A549 (cell line): ENCODE measurements around the gene CELA3B. TPM values are rescaled to one million over a fixed set of nuclear protein-coding genes. Genes with fewer than 3 reads are reported as not detected.
"Not testable (repeated sequence)": the region's sequence is repeated elsewhere in the genome, so short reads cannot be mapped to it uniquely, and the experiment has no call there.

Experiments used
- ATAC-seq, 2 experiments: fragments of 200-7000 bp in 1 of 2; fragments of >200 bp in 1 of 2; cut with Nextera tagmentation in 1 of 2; cut with Tn5 transposase in 1 of 2; 3 replicates each; pipeline versions ENCODE4 v1.8.0 to v1.9.1; 2018 to 2020; ENCODE audit warnings: mild to moderate bottlenecking in 1 of 2, moderate library complexity in 1 of 2
- CTCF ChIA-PET: fragments of 300-600 bp; sonication (Branson Sonifier 250); formaldehyde crosslinking; extraction: SDS; loops from one replicate; lab custom pipeline; 2021; ENCODE audit warnings: antibody characterized with exemption, inconsistent platforms; lab: Yijun Ruan, JAX
- POLR2A ChIA-PET: fragments of 350-600 bp; formaldehyde crosslinking; extraction: SDS; loops from one replicate; lab custom pipeline; 2021; ENCODE audit warnings: antibody characterized with exemption, inconsistent platforms; lab: Yijun Ruan, JAX
- DNase-seq, 2 experiments: peaks; one replicate each; pipeline versions ENCODE4 v3.0.0 to v3.0.0-alpha.2; 2011 to 2016; ENCODE audit warnings: low read depth in 1 of 2, low spot score in 1 of 2
- FAIRE-seq: peaks from 2 replicates; lab custom pipeline; 2011; peaks lifted over from hg19 to GRCh38; lab: Jason Lieb, UNC
- H3K27ac ChIP-seq, 2 experiments: fragments of >200 bp; sonication (Bioruptor Twin); formaldehyde crosslinking; 3 replicates each; pipeline ENCODE4 v1.5.1; 2016 to 2017
- H3K4me1 ChIP-seq: fragments of >200 bp; sonication (Bioruptor Twin); formaldehyde crosslinking; 3 replicates; pipeline ENCODE4 v1.6.1; 2016
- H3K4me2 ChIP-seq: fragments of >200 bp; sonication (Bioruptor Twin); formaldehyde crosslinking; 3 replicates; pipeline ENCODE4 v1.6.1; 2016
- H3K4me3 ChIP-seq: fragments of >200 bp; sonication (Bioruptor Twin); formaldehyde crosslinking; 3 replicates; pipeline ENCODE4 v1.5.1; 2016
- H3K9me3 ChIP-seq: fragments of >200 bp; sonication (Bioruptor Twin); formaldehyde crosslinking; 3 replicates; pipeline ENCODE4 v1.6.1; 2016
- CBX2 ChIP-seq: fragments of 200-600 bp; sonication (generic); IDR thresholded peaks from 2 replicates; pipeline ENCODE4 v1.6.1; 2016; ENCODE audit warnings: low read depth, mild to moderate bottlenecking, borderline replicate concordance
- EHF ChIP-seq: fragments of 250-450 bp; sonication (Bioruptor Pico); IDR thresholded peaks from 2 replicates; pipeline ENCODE4 v1.5.0; 2020; ENCODE audit warnings: mild to moderate bottlenecking
- ELK1 ChIP-seq: fragments of 150-350 bp; IDR thresholded peaks from 2 replicates; pipeline ENCODE4 v1.6.1; 2014; ENCODE audit warnings: low read depth, mild to moderate bottlenecking, low read length
- JUN ChIP-seq, 2 experiments: fragments of >200 bp; sonication (Bioruptor Twin); formaldehyde crosslinking; IDR thresholded peaks; 2 replicates in 1 of 2; 3 replicates in 1 of 2; pipeline ENCODE4 v1.6.1; 2016 to 2017
- MAFK ChIP-seq: fragments of 450-650 bp; IDR thresholded peaks from 2 replicates; pipeline ENCODE4 v1.6.1; 2014; ENCODE audit not compliant: partially characterized antibody
- POLR2A ChIP-seq: IDR thresholded peaks from 2 replicates; pipeline ENCODE4 v1.6.1; 2012; ENCODE audit warnings: mild to moderate bottlenecking, low read length
- RCOR1 ChIP-seq: fragments of 150-350 bp; IDR thresholded peaks from 2 replicates; pipeline ENCODE4 v1.6.1; 2014; ENCODE audit warnings: antibody characterized with exemption, low read length, low read depth
- REST ChIP-seq: fragments of 200-600 bp; sonication (generic); IDR thresholded peaks from 2 replicates; pipeline ENCODE4 v1.6.1; 2016; ENCODE audit warnings: antibody characterized with exemption, mild to moderate bottlenecking, moderate library complexity
- RFX5 ChIP-seq: fragments of 450-650 bp; IDR thresholded peaks from 2 replicates; pipeline ENCODE4 v1.7.1; 2014; ENCODE audit warnings: antibody characterized with exemption, mild to moderate bottlenecking, moderate library complexity
- ZNF302 ChIP-seq: fragments of 250-450 bp; sonication (Bioruptor Pico); IDR thresholded peaks from 2 replicates; pipeline ENCODE4 v1.9.0; 2021; ENCODE audit warnings: inconsistent platforms, mild to moderate bottlenecking, moderate library complexity
- WGBS: methylation state at CpG from one replicate; pipeline ENCODE4 v1.1.6; 2017; ENCODE audit errors: missing lambda C conversion rate; 5-methylcytosine and 5-hydroxymethylcytosine counted together
- polyA plus RNA-seq, 4 experiments: library from polyadenylated mRNA; depleted of rRNA in 3 of 4; stranded (reverse); fragments of >200 nt; fragmentation: RNase III in 1 of 4; extraction: RNeasy Plus Mini Kit Qiagen cat#74134 plus additional on column Dnase treatment in 1 of 4; gene quantifications; 2 replicates in 3 of 4; 3 replicates in 1 of 4; pipeline ENCODE4 v1.2.3, GENCODE V29; 2011 to 2017

The CELA3B gene
- polyA plus RNA-seq, 2 of the 4 experiments (the other 2 are of a cell fraction): not detected

GRCh38 chr1:21997891-21998623 is 21.2 kb downstream of the CELA3B start:
- FAIRE-seq, H3K4me3 ChIP-seq, POLR2A ChIA-PET, H3K4me1 ChIP-seq, H3K9me3 ChIP-seq: not testable (repeated sequence)
- DNase-seq: peak in 1 of 2 experiments; percentile 11
- Histone ChIP-seq H3K4me2 (peak overlapping the region; percentile 45; the same call in 2 of the 3 replicates), H3K27ac (peak overlapping the region in 1 of 2 experiments; percentile 26; a peak in 1 of 6 replicates)
- peak in 1 of 2 experiments; percentile 54; a peak in 3 of 6 replicates for ATAC-seq
- WGBS: 47% methylated on average over 7 of the region's 9 CpGs
- CTCF ChIA-PET: interaction anchor here (0.6 kb wide), 2 partner anchors 238 to 419 kb away, joined by 4 to 5 read pairs; no protein-coding TSS in a partner anchor

DNA sequence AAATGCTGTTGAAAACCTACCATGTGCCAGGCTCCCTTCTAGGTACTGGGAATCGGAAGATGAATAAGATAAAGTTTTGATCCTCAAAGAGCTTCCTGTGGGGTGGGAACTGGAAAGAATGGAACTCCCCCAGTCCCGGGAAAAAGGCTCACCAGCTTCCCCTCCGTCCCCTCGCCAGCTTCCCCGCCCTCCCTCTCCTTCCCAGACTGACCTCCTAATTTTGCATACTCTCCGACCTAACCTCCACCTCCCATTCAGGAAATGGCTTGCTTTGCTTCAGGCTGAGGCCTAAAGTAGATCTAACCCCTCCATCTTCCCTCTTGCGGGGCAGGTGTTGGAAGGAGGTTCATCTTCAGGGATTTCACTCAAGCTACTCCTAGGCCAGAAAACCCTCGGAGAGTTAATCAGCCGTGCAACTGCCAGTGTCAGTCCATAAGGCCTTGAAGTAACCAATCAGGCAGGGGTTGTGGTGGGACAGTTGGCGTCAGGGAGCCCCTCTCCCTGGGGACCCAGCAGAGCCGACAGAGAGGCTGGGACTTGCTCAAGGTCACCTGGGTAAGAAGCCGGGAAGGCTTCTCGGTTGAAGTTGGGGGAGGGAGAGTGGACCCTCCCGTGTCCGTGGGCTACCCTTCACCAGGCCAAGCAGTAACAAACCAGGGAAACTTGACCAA is 21.9 kb downstream of the CELA3B start:
- FAIRE-seq, H3K4me2 ChIP-seq, ATAC-seq, POLR2A ChIA-PET, H3K27ac ChIP-seq, CTCF ChIA-PET, H3K9me3 ChIP-seq, H3K4me1 ChIP-seq, H3K4me3 ChIP-seq, DNase-seq: not testable (repeated sequence)
- WGBS: 84% methylated on average over 10 of the region's 15 CpGs

GRCh38 chr1:21999645-22000044 is 22.8 kb downstream of the CELA3B start:
- H3K4me3 ChIP-seq, DNase-seq, CTCF ChIA-PET, H3K4me2 ChIP-seq, ATAC-seq, FAIRE-seq, H3K9me3 ChIP-seq, POLR2A ChIA-PET, H3K4me1 ChIP-seq, H3K27ac ChIP-seq: not testable (repeated sequence)
- 100% methylated on average over 3 of the region's 7 CpGs for WGBS

DNA sequence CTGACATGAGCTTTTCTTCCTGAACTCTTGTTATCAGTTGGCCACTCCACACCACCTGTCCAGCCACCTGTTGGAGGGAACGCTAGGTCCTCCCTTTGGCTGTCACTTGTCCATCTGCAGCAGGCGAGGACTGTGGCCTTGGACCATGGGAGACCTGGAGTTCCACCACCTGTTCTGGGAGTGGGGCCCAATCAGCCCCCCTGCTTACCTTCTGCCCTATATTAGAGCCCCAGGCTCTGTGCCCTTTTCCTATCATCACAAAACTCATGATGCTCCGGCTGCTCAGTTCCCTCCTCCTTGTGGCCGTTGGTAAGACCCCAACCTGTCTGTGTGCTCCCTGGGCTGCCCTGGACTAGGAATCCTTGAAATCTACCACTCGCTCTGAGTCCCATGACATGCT is 24.6 kb downstream of the CELA3B start, which contains the start of gene CELA3A:
Gene CELA3A (plus strand): TSS at position 249 of the 400 bp plus-strand sequence. CDS start 18 bp downstream, at position 267.
- FAIRE-seq (no peak), DNase-seq (no peak), ATAC-seq (no peak)
- no peak within 1 kb of the TSS for H3K4me2 ChIP-seq
- WGBS: 71% methylated on average over 5 of the region's 5 CpGs
- TF ChIP-seq JUN (IDR thresholded peaks at IDR 0.05) (no peak), RFX5 (no peak), ZNF302 (no peak), EHF (no peak), RCOR1 (no peak), MAFK (no peak), ELK1 (no peak), CBX2 (no peak), REST (no peak), POLR2A (no peak)
- CTCF ChIA-PET: no interaction called here
- no peak within 1 kb of the TSS for H3K4me3 ChIP-seq
- no peaks in the 10 kb centered on the region for H3K9me3 ChIP-seq
- no peak within 1 kb of the TSS for H3K27ac ChIP-seq
- H3K4me1 ChIP-seq: peaks cover 7% of the 10 kb centered on the region; the same call in 2 of the 3 replicates
- POLR2A ChIA-PET: no interaction called here

GRCh38 chr1:22002461-22002860 is 25.6 kb downstream of the CELA3B start:
- ATAC-seq: not testable (repeated sequence)
- 33% methylated on average over 1 of the region's 5 CpGs for WGBS

DNA sequence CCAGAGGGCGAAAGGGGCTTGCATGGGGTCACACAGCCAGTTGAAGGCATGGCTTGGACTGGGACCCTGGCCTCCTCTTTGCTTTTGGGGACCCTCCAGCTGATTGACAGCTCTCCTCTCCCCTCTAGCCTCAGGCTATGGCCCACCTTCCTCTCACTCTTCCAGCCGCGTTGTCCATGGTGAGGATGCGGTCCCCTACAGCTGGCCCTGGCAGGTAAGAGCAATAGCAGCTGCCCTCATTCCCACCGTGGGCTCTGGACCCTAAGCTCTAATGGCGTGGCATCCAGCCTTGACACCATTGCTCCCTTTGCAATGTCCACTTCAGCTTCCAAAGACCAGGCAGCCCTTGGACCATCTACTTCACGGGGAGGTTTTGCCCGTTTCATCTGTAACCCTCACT is 26.1 kb downstream of the CELA3B start:
- H3K27ac ChIP-seq, H3K4me2 ChIP-seq, H3K4me3 ChIP-seq, ATAC-seq, H3K4me1 ChIP-seq, POLR2A ChIA-PET, H3K9me3 ChIP-seq, DNase-seq, FAIRE-seq, CTCF ChIA-PET: not testable (repeated sequence)
- WGBS: 79% methylated on average over 6 of the region's 8 CpGs

More at GRCh38 chr1:22002461-22002860, 25.6 kb downstream of the CELA3B start:
- H3K9me3 ChIP-seq, H3K27ac ChIP-seq, H3K4me2 ChIP-seq, CTCF ChIA-PET, H3K4me3 ChIP-seq, FAIRE-seq, POLR2A ChIA-PET, DNase-seq, H3K4me1 ChIP-seq: not testable (repeated sequence)

GRCh38 chr1:22003959-22004358 is 27.1 kb downstream of the CELA3B start:
- not testable (repeated sequence) for H3K4me2 ChIP-seq, H3K27ac ChIP-seq, H3K4me3 ChIP-seq, ATAC-seq, H3K9me3 ChIP-seq, FAIRE-seq, DNase-seq, H3K4me1 ChIP-seq
- ChIA-PET POLR2A (interaction anchor here (0.6 kb wide), 1 partner anchor 860 kb away, joined by 3 read pairs; no protein-coding TSS in a partner anchor), CTCF (interaction anchor here (0.7 to 0.8 kb wide), 3 partner anchors 12 to 634 kb away, joined by 3 read pairs; no protein-coding TSS in a partner anchor)
- WGBS: 100% methylated on average over 1 of the region's 3 CpGs
